DMS53 treated with DMSO at 0.1 percent for 48 hours (cell line): ENCODE results near the gene RAB22A.
"Not testable (repeated sequence)": the region's sequence is repeated elsewhere in the genome, so short reads cannot be mapped to it uniquely, and the experiment has no call there.

Source experiments
- DNase-seq: peaks from one replicate; lab custom pipeline; 2025; ENCODE audit not compliant: unreplicated experiment; lab: John Stamatoyannopoulos, UW

The RAB22A gene

GRCh38 chr20:58342104-58342945, 32.8 kb downstream of the RAB22A start:
- DNase-seq = no peak

- no peak for DNase-seq
Measured at GRCh38 chr20:58344741-58345140, 35.2 kb downstream of the RAB22A start.

- DNase-seq = no peak
Measured at GRCh38 chr20:58349570-58349969, 40.1 kb downstream of the RAB22A start.

- no peak for DNase-seq
Measured at GRCh38 chr20:58352468-58352867, 43.0 kb downstream of the RAB22A start.

GRCh38 chr20:58359441-58359840, 49.9 kb downstream of the RAB22A start:
- no peak for DNase-seq

- DNase-seq = no peak
Measured at GRCh38 chr20:58360936-58361335, 51.4 kb downstream of the RAB22A start.

- no peak for DNase-seq
Measured at GRCh38 chr20:58361481-58362205, 52.1 kb downstream of the RAB22A start.

- DNase-seq = no peak
Measured at GRCh38 chr20:58362206-58362516, 52.6 kb downstream of the RAB22A start.

- no peak for DNase-seq
Measured at GRCh38 chr20:58362970-58363369, 53.5 kb downstream of the RAB22A start.

- DNase-seq = no peak
Measured at GRCh38 chr20:58366866-58367265, 57.4 kb downstream of the RAB22A start.

- DNase-seq = no peak
Measured at GRCh38 chr20:58372806-58373205, 63.3 kb downstream of the RAB22A start.

- not testable (repeated sequence) for DNase-seq
Measured at GRCh38 chr20:58373296-58373695, 63.8 kb downstream of the RAB22A start.

GRCh38 chr20:58374027-58374850, 64.7 kb downstream of the RAB22A start:
- DNase-seq = no peak

- no peak for DNase-seq
Measured at GRCh38 chr20:58374906-58375758, 65.6 kb downstream of the RAB22A start.

GRCh38 chr20:58375759-58376352, 66.3 kb downstream of the RAB22A start:
- DNase-seq = no peak

GRCh38 chr20:58377017-58377416, 67.5 kb downstream of the RAB22A start:
- DNase-seq = no peak

GRCh38 chr20:58377766-58378401, 68.4 kb downstream of the RAB22A start:
- no peak for DNase-seq

- no peak for DNase-seq
Measured at GRCh38 chr20:58378704-58379103, 69.2 kb downstream of the RAB22A start.

- no peak for DNase-seq
Measured at GRCh38 chr20:58381627-58382026, 72.1 kb downstream of the RAB22A start.

- DNase-seq = no peak
Measured at GRCh38 chr20:58382096-58382495, 72.6 kb downstream of the RAB22A start.
